GM21825 (cell line): ENCODE measurements around the gene B4GALNT3.

ENCODE experiments used
- ATAC-seq: cut with Tn5 transposase; IDR thresholded peaks from one replicate; pipeline ENCODE4 v1.9.1; 2021; ENCODE audit warnings: mild to moderate bottlenecking, moderate library complexity; ENCODE audit not compliant: unreplicated experiment

B4GALNT3 gene

DNA sequence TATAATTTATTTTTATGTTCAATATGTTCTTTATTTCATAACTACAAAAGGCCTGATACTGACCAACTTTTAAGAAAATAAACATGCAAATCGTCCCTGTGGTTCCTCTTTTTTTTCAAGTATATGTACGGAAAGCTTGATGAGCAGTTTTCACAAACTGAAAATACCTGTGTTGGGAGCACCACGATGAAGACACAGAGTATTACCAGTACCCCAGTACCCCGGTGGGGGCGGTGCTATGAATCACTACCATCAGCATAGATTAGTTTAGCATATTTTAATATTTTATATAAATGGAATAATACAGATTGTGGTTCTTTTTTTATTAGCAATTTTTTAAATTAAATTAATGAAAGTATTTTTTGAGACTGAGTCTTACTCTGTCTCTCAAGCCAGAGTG, 7.0 kb downstream of the B4GALNT3 start:
- no peak for ATAC-seq

DNA sequence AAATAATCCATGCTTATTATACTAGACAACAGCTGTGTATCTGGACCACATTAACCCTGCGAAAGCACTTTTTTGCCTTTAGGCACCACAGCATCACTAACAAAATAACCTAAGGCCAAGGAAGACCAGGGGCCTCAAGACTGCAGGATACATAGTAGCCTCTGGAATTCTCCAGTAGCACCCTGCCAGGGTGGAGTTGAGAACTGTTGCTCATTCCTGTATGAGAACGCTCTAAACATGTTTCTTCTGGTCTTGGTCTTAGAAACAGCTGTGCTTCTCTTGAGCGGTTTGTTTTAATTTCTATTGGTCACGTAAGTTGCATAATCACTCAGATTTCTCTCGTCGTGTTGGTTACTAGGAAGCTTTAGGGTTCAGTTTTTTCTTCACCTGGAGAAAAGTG, 7.9 kb downstream of the B4GALNT3 start:
- no peak for ATAC-seq

DNA sequence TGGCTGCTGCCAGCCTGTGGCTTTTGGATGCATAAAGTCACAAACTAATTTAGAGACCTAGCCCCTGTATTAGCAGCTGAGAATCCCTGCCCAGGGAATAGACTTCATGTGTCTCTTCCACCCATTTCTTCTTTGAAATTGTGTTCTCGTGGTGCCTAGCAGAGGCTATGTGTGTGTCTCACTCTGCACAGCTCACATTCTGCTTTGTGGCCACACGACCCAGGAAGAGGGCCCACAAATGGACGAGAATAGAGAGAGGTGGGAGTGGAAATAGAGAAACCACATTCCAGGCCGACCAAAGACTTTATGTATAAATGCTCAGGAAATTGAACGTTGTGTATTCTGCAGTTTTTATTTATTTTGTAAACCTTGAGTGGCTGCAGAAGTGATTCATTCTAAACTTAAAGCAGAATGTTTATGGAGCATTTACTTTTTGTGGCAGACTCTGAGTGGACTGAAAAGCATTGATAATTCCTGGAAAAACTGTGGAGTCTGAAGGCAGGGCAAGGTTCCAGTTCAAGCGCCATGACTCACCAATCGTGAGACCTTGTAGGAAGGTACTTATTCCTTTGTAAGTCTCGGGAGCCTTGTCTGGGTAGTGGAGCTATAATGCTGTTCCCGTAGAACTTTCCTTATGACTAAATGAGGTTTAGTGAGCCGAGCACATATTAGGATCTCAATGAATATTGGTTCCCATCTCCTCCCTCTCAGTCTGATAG, 9.1 kb downstream of the B4GALNT3 start:
- ATAC-seq, result no peak

DNA sequence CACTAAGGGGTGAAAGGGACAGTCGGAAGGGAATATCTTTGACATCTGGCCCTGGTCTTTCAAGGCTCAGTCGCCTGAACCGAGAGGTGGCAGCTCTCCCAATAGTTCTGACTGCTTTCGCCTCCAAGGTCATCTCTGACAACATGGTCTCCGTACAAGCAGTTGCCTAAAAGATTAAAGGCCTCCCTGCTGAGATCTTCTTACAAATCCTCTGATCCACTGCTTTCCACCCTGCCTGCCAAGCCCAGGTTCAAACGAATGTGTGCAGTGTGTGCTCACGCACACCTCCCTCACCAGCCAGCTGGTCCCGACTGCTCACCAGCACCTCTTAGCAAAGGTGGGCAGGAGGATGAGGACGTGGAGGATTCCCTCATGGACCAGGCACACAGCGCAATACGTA, 10.4 kb downstream of the B4GALNT3 start:
- ATAC-seq, result no peak

DNA sequence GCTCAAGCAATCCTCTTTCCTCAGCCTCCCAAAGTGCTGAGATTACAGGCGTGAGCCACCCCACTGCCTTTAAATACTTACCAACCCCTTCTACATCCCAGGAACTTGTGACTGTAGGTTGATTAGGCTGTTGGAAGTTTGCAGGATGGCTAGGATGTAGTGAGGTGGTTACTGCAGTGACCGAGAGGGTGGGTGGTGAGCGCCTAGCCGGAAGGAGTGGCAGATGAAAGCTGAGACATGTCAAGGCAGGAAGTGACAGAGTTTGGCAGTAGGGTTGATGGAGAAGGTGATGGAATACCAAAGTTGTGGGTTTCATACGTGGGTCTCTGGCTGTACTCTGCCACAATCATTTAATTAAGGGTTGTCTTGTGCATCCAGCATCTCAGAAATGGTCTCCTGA, 13.5 kb downstream of the B4GALNT3 start:
- ATAC-seq, result no peak

DNA sequence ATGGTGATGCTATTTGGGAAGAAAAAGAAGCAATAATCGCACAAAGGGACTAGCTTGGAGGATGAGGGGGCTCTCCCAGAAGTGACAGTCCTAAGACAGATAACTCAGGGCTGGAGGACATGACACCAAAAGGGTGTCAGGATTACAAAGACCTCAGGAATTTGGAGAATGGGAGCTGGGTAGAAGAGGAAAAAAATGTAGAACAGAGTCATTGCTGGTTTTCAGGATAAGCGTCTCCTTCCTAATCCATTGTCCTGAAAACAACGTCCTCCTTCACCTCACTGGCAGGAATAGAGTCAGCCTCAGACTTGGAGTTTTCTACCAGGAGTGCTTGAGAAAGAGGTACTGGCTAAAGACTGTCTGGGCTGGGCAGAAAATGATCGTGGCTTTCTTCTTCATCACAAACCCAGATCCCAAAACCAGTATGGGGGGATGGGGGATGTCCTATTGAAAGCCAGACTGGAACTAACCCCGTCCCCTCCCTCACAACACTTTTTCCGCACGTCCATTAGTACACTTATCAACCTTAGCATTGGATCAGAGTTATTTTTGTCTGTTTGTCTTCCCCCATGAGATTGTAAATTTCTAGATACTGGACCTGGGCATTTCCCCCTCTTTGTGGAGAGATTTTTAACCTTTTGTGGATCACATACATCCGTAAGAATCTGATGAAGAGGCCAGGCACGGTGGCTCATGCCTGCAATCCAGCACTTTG, 14.3 kb downstream of the B4GALNT3 start:
- no peak for ATAC-seq

DNA sequence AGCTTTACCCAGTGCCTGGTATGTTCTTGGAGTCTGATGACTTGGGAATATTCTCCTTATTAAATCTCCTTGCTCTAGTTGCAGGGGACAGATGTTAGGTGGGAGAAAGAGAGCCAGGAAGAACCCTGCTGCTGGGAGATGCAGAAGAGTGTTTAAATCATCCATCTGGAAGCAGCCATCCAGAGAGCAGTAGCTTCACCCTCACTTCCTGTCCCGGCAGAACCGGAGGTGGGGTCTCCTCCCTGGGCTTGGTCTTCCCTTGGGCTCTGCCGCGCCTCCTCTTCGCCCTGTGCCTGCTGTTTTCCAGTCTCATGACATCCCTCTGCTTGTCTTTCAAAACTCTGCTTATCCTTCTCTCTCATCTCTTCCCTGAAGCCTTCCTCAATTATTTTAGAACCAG, 15.5 kb downstream of the B4GALNT3 start:
- no peak for ATAC-seq

DNA sequence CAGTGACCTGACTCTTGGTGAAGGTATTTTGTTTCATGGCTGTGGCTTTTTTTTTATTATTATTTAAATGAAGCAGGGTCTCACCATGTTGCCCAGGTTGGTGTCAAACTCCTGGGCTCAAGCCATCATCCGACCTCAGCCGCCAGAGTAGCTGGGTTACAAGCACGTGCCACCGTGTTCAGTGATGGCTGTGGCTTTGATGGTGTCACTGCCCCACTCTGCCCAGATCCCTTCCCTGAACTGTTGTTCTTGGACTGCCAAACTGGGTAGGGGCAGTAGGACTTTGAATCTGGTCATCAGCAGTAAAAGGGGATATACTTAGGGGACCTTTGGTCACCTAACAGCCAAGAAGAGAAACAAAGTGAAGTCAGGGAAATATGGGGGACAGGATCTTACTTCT, 19.4 kb downstream of the B4GALNT3 start:
- ATAC-seq, result no peak

DNA sequence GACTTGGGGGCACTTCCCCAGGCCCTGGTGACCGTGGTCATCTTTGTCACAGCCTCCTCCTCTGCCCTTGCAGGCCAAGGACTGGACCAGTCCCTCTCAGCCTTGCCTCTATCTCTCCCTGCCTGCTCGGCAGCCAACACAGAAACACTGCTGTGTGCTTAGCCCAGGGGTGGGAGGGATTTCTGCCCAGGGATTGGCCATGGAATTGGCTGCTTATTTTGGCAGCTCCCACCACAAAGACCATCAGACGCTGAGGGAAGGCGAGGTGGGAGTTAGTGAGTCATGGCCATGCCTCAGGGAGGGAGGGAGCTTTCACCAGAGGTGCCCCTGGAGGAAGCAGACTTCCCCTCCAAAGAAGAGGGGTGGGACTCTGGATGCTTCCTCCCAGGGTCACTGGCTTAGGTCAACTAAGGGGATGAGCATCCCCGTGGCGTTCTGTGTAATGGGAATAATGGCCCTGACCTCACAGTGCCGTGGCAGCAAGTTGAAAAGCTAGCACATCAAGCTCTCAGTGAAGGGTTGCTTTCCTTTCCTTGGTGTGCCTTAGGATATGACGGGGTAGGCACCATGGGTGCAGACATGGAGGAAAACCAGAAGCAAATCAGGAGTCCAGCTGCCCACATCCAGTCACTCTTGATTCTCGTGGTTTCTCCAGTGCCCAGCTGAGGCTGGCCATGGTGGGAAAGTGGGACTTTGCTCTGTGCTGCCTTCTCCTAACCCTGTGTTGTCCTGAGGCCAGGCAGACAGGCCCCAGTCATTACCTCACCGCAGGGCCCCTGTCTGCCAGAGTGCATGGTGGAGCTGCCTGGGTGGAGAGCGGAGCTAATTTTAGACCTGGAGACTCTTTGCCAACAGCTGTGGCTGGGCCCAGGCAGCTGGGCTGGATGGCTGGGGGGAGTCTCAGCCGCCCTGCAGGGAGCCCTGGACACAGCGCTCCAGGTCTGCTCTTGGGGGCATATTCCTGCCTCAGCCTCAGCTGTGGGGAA, 21.4 kb downstream of the B4GALNT3 start:
- ATAC-seq, result no peak

DNA sequence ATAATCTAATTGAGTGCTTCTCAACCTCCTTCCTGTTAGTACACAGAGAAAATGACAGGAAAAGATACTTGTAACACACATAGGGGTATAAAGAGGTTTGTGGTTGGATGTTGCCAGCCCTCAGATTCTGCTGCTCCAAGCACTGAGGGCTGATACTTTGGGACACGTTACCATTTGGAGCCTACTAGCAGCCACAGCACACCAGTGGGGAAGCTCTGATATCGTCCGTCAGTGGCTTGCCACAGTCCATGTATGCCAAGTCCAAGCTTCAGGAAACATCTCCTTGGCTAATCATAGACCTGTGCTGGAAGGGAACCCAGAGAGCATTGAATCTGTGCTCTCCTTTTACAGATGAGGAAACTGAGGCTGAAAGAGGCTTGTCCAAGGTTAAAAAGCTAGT, 22.3 kb downstream of the B4GALNT3 start:
- no peak for ATAC-seq

DNA sequence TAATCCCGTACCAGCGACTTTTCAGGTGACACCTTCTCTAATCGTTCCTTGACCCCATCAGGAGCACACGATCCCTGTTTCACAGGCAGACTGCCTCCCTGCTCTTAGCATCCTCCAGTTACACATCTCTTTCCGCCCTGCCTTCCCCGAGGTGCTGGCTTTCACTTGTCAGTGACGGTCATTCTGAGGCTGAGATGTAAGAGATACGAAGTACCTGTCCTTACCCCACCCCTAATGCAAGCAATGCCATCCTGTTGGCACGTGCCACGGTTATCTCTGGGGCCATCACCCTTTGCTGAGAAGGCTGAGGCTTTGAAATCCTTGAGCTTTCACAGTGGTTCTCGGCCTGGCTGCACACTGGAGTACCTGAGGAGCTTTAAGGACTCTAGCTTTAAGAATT, 24.4 kb downstream of the B4GALNT3 start:
- ATAC-seq, result no peak

DNA sequence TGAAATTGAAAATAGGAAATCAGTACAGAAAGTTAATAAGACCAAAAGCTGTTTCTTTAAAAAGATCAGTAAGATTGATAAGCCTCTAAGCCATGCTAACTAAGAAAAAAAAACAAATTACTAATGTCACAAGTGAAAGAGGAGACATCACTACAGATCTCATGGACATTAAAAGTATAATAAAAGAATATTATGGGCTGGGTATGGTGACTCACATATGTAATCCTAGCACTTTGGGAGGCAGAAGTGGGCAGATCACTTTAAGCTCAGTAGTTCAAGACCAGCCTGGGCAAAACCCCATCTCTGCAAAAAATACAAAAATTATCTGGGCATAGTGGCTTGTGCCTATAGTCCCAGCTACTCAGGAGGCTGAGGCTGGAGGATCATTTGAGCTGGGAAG, 30.5 kb downstream of the B4GALNT3 start:
- ATAC-seq, result no peak

DNA sequence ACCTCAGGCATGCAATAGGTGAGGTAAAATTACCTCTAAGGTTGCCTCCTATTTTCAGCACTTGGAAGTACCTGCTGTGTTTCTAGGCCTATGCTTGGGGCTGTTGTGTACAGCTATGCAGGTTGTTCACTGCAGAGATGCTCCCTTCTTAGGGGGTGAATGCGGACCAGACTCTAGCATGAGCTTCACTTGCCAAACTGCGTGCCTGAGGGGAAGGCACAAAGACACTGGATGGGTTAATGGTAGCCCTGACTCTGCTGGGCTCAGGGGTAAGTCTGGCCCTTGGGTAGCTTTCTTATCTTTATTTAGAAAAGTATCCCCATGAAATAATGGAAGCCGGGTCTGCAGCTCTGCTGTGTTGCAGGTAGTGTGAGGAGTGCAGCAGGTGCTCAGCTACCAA, 35.7 kb downstream of the B4GALNT3 start:
- no peak for ATAC-seq

DNA sequence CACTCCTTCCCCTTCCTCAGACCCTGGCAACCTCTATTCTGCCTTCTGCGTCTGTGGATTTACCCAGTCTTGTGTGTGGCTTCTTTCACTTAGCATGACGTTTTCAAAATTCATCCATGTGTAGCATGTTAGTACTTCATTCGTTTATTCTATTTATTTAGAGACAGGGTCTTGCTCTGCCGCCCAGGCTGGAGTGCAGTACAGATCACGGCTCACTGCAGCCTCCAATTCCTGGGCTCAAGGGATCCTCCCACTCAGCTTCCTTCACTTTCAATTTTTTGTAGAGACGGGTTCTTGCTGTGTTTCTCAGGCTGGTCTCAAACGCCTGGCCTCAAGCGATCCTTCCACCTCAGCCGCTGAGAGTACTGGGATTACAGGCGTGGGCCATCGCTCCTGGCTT, 37.0 kb downstream of the B4GALNT3 start:
- ATAC-seq, result no peak

DNA sequence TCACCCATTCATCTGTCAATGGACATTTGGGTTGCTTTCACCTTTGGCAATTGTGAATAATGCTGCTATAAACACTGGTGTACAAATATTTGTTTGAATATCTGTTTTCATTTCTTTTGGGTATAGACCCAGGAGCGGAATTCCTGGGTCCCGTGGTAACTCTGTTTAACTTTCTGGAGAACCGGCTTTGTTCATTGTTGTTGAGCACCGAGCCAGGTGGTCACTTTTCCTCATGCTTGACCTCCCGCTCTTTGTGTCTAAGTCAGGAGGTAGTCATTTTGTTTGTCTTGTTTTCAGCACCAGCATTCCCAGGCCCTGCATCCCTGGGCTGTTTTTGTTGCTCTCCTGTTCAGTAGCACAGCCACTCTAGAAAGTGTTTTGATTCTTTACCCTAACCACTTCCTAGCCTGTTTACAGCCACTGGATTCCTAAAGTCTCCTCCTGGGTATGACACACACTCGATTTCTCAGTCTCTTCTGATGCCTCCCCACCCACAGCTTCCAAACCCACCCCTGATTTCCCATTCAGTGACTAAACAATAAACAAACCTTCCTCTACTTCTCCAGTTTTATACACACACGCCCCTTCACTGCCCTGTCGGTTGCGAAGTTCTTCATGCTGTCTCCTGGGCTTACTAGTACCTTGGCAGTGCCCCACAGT, 37.9 kb downstream of the B4GALNT3 start:
- ATAC-seq, result no peak

DNA sequence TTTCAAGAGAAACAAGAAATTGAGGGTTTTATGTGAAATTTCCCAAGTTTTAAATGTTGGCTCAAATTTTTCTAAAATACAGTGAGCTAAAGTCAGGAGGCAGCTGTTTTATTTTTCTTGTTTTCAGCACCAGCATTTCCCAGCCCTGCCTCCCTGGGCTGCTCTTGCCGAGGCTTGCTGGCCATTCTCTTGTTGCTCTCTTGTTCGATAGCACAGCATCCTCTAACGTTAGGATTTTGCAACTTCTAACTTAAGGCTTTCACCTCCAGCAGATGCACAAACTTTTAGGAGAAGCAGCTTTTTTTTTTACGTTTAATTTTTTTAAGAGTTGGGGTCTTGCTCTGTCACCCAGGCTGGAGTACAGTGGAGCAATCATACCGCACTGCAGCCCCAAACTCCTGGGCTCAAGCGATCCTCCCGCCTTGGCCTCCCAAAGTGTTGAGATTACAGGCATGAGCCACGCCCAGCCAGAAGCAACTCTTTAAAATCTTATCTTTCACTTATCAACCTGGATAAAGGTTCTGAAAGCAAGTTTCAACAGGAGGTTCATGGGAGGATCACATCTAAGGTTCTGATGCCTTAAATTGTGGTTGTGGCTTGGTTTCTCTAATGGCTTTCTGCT, 40.2 kb downstream of the B4GALNT3 start:
- ATAC-seq, result no peak

DNA sequence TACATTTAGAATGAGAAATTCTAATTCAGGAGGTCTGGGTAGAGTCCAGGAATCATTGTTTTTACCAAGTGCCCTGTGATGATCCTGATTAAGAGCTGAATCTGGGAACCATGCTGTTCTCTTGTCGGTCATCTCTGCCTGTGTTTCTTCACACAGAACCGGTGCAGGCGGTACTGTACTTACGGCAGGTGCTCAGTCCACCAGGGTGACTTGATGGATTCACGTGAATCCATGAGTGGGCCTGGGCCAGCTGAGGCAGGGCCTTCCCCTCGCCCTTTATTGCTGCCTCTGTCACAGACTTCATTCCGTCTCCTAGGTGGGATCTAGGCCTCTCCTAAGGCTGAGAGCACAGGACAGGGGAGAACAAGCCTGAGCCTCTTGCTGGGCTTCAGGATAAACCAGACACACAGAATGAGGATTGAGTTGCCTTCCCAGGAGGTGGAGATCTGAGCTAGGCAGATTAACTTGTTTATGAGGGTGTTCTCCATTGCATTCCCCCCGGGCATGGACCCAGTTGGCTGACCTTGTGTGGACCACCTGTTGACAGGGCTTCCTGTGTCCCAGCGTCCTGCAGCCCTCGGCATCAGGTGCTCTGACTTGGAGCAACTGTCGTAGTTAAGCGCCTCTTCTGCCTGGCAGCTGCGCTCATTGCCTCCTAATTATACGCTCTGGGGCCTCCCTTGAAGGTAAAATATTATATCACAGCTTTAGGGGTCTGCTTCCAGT, 42.1 kb downstream of the B4GALNT3 start:
- ATAC-seq, result no peak

DNA sequence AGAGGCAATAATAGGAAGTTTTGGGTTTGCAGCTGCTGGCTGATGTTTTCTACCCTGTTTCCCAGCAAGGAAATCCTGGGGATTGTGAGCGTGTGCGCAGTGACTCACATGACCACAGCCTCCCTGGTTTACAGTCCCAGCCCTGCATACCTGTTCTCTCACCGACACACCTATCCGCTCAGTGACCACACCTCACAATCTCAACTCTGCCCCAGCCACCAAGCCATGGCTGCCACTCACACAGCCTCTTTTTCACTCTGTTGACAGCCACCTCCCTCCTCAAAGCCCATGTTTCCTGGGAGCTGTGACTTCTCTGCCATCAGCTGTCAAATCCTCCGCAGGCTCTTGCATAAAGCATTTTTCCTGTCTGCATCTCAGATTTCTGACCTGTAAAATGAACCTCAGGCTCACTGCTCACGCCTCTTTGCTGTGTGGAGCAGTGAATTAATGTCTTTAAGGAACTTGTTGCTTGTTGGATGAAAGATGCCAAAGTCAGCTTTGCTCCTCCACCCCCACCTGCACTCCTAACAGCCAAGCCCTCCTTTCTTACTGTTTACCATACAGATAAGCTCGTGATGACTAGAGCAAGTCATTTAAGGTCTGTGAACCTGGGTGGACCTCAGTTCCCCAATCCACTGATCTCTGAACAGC, 43.5 kb downstream of the B4GALNT3 start:
- ATAC-seq, result no peak

DNA sequence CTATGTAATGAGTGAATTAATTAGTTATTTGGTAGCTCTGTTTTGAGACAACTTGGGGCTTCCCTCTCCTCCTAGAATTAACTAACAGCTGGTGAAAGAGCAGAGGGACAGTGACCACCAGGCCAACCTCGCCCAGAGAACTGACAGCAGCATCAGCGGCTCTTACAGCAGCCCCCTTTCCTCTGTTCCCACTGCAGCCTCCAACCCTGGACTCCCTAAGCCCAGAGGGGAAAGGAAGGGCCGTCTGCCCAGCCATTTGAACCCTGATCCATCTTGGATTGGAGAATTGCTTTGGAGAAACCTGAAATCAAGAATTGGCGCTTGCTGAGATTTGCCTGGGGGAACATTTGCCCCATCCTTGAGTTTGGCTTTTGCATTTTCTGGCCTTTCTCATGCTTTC, 45.5 kb downstream of the B4GALNT3 start:
- no peak for ATAC-seq
